GM12801 (cell line): ENCODE data around the gene RAP1GAP2.

Experiments used
- TF ChIP-seq, protein P1 (sequence below): IDR thresholded peaks from one replicate; pipeline ENCODE4 v1.5.1; 2011; ENCODE audit warnings: control low read depth; ENCODE audit not compliant: insufficient read length; ENCODE audit errors: extremely low read depth

The RAP1GAP2 gene

DNA sequence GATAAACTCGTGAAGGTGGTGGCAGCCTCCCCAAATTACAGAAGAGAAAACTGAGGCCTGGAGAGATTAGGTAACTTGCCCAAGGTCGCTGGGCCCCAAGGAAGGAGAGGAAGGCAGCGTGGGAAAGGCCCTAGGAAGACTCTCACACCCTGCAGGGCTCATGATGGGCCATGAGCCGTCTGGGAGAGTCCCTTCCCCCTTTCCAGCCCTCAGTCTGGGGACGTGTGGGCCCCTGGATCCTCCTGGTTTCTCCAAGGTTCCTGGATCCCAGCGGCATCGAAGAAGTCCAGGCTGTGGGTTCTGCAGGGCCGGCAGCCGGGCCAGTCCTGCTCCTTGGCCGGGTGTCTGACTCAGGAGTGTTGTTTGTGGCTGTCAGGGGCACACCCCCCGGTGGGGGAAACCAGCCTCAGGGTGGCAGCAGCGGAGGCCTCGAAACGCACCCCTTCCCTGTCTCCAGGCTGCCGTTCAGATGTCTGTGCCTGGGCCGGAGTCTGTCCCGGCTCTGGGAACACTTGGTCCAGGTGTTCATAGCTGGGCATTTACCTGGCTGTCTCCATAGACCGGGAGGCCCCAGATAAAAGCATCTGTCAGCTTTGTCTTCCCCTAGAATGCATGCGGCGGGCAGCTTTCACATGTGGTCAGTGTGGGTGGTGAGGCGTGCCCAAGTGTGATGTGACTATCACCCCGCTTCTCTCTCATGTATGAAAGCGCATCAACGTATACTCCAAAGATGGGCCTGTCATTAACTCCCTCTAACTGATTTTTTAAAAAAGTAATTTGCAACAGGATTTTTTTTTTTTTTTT is 3.7 kb upstream of the RAP1GAP2 start:
- TF ChIP-seq, protein P1, sequence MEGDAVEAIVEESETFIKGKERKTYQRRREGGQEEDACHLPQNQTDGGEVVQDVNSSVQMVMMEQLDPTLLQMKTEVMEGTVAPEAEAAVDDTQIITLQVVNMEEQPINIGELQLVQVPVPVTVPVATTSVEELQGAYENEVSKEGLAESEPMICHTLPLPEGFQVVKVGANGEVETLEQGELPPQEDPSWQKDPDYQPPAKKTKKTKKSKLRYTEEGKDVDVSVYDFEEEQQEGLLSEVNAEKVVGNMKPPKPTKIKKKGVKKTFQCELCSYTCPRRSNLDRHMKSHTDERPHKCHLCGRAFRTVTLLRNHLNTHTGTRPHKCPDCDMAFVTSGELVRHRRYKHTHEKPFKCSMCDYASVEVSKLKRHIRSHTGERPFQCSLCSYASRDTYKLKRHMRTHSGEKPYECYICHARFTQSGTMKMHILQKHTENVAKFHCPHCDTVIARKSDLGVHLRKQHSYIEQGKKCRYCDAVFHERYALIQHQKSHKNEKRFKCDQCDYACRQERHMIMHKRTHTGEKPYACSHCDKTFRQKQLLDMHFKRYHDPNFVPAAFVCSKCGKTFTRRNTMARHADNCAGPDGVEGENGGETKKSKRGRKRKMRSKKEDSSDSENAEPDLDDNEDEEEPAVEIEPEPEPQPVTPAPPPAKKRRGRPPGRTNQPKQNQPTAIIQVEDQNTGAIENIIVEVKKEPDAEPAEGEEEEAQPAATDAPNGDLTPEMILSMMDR, result no peak

DNA sequence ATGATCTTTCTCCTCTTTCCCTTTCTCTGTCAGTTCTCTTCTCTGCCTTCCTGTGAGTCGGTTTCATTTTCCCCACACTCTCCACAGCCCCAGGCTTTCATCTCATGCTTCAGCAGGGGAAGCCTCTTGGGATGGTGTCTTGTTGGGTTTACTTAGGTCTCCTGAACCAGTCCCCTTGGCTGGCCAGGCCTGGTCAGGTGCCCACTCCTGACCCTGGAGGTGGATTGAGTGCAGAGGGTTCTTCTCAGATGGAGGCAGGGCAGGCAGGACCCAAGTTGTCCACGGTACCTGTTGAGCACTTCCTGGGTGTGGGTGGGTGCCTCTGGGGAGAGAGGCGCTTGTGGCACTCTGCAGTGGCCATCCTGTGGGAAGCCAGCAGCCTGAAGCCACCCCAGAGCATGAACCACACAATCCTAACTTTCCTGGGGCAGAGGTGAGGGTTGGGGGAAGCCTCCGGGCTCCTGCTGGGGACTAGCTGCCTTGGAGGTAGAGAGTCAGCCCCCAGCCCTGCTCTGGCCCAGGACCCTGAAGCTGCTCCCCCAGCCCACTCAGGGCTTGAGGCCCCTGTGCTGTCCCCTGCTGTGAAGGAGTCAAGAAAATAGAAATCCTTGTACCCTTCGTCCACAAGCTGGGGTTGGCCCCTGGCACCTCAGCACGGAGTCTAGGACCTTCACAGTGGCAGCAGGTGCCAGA is 2.0 kb upstream of the RAP1GAP2 start:
- TF ChIP-seq, protein P1, result no peak

DNA sequence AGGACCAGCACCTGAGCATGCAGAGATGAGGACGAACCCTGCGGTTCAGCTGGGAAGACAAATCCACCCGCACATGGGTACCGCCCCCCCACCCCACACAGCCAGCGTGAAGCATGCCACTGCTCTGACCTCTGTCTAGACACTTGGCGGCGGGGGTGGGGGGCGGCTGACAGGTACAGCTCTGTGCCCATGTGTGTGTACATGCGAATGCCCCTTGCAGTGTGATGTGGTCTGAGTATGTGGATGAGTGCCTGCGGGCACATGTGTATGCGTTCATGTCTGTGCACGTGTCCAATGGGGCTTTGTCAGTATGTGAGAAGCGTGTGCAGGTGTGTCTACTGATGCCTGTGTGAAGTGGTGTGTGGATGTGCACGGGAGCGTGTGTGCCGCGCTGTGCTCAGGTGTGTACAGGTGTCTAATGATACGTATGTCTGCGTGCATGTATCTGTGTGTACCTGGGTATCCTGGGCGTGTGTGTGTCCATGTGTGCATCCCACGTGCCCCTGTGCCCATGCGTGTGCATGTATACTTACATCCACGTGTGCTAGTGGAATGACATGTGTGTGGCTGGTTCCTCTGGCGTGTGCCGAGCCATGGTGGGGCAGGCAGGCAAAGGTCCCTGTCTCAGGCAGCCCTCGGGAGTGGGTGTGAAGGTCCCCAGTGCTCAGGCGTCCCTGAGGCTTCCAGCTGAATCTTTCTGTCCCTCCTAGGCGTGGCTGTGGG is 636 bp upstream of the RAP1GAP2 start:
- TF ChIP-seq, protein P1, result no peak

DNA sequence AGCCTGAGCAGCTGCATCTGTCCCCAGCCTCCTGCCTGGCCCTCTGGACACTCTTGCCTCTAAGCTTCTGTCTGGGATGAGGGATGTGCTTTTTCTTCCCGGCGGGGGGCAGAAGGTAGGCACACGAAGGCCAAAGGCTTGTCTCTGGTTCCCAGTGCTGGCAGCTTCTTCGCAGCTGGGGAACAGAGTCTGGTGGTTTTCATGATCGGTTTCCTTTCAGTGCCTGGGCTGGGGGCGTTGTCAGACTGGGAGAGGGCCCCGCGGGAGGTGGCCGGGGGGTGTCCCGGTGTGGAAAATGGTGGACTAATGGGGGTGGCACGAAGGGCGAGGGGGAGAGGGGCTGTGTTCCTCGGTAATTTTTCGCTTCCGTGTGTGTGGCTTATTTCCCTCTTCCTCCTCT is 988 bp downstream of the RAP1GAP2 start:
- TF ChIP-seq, protein P1, result no peak

DNA sequence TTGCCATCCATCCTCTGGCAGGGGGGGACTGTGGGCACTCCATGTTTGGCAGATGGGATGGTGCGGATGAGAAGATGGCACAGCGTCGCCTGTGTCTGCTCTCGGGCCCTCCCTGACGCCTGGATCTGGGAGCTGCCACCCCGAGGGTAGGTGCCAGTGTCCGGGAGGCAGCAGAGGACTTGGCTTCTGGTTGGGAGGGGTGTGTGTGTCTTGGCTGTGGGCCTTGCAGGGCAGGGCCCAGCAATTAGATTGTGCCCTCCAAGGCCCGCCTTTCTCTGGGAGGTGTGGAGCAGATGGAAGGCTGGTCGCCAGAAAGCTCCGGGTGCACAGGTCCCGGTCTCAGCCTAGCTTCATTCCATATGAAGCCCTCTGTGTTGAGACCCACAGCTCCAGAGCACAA is 1.4 kb downstream of the RAP1GAP2 start:
- TF ChIP-seq, protein P1, result no peak

DNA sequence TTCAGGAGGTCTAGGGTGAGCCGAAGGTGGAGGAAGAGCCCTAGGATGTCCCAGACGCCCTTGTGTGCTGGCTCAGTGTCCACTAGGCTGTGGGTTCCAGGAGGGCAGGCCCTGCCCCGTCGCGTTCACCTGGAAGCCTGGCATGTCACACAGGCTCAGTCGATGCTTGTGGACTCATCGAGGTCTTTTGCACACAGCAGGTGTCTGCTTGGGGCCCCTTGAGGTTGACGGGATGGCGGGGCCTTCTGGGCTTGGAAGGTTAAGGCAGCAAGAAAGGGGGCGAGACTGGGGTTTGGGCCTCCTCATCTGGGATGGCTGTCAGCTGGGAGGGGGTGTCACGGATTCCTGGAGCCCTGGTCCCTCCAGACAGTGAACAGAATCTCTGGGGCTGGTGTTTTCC is 1.9 kb downstream of the RAP1GAP2 start:
- TF ChIP-seq, protein P1, result no peak

DNA sequence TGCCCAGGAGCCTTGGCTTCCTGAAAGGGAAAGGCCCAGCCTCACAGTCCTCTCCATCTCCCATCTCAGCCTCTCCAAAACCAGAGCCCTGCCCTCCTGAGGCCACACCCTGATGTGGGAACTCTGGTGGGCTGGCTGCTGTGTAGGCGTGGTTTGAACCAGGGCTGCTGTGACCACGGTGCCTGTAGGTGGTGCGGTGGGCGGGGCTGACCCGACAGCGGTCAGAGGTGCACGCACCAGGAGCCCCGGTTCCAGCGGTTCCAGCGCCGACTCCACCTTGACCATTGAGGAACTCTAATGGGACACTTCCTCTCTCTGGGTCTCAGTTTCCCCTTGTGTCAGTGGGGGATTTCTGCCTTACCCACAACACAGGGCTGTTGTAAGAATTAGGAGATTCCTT is 2.4 kb downstream of the RAP1GAP2 start:
- TF ChIP-seq, protein P1, result no peak
